Sciatic nerve (tissue), 2 donors: ENCODE data around the gene SLPI. TPM values are rescaled to one million over a fixed set of nuclear protein-coding genes. Genes with fewer than 3 reads are reported as not detected.

Experiments
- ATAC-seq: fragments of 200-7000 bp; cut with Tn5 transposase; one replicate; pipeline ENCODE4 v1.9.1; 2020; ENCODE audit warnings: mild to moderate bottlenecking, moderate library complexity
- DNase-seq: peaks from one replicate; pipeline ENCODE4 v3.0.0-alpha.2; 2020; ENCODE audit warnings: low spot score
- intact Hi-C: fragments of 100-400 bp; cut with DNase I; formaldehyde crosslinking; loops from one replicate; pipeline ENCODE4 v1.14.2; 2022
- total RNA-seq: library from RNA; stranded (reverse); fragmentation: NEBNext Ultra II Directional; extraction: Animal tissue kit (Norgen Biotek cat#: 25700); gene quantifications from one replicate; pipeline ENCODE4 v1.2.1, GENCODE V29; 2021
- donor health status: DM: no; HTN: no; CAD: no.
- donor health status: DM: no; HTN: no; CAD: no.

SLPI gene
- total RNA-seq, 1 donor from 2014 or later = 95.5 TPM

DNA sequence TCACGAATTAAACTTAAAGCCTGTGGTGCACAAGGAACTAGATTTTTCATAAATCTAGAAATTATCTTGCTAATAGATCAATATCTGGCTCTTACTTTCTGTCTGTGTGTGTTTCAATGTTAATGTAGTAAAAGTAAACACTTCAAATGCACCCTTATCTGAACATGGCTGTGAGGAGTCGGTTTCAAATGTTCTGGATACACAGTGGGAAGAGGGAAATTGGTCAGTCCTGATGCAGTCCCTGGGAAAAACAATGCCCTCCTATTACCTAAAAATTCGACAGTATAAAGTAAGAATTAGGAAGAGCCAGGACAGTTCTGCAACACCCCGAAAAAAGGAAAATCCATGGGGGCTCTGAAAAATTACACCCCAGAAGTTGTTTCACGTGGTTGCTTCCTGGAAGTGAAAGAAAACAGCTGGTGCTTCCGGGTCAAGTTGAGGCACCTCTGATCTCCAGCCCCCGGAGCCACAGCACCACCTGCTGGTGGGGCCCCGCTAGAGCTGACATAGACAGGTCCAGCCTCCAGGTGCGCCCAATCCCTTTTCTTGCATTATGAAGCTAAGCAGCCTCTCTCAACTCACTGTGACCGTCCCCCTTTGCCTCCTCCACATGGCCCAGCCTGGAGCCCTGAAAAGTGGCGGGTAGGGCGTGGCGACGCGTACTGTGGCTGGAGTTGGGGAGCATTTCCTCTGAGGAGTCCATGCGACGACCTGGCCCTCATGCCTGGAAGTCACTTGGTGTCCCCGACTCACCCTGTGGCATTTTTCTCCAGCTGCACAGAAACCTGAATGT, 24.9 kb downstream of the SLPI start:
- ATAC-seq (no peak), DNase-seq (no peak)
- intact Hi-C loops = no loop called here

DNA sequence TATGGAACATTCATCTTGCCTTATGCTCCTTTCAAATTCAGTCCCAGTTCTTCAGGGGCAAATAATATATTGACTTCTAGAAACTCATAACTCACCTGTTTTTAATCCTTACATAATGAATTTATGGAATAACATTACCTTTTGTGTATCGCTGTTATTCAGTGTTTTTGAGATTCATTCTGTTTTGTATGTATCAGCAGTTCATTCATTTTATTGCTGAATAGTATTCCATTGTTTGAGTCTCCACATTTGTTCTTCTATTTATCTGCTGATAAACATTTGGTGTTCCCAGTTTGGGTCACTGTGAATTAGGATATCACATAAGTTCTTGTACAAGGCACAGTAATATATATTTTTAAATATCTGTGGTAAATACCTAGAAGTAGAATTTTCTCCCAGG, 28.1 kb downstream of the SLPI start:
- ATAC-seq (no peak), DNase-seq (no peak)
- intact Hi-C loops = no loop called here

DNA sequence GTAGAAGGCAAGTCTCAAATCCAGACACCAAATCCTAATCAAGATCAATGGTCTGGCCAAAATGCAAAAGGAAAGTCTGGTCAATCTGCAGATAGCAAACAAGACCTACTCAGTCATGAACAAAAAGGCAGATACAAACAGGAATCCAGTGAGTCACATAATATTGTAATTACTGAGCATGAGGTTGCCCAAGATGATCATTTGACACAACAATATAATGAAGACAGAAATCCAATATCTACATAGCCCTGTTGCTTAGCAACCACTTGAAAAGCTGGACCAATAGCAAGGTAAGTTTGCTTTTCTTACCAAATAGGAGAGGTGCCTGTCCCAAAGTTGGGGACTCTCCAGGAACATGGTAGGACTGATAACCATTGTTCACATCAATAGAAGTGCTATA, 31.2 kb downstream of the SLPI start:
- intact Hi-C loops = no loop called here
- ATAC-seq = no peak

DNA sequence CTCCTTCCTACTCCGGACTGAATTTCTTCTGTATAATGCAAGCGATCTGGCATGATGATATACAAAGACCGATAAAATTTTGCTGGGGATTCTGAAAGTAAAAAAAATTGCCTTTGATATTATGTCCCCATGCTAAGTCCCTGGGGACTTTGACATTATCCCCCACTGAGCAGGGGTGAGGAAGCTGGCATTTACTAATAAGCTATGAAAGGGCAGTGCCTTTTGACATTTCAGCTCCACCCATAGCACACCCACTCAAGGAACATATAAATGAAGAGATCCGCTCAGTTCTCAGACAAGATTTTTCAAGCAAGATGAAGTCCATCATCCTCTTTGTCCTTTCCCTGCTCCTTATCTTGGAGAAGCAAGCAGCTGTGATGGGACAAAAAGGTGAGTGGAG, 33.3 kb downstream of the SLPI start, which contains the start of gene SEMG2:
Gene SEMG2 (plus strand): TSS at position 298 of the 400 bp plus-strand sequence. CDS start 17 bp downstream, at position 315.
- intact Hi-C loops = no loop called here
- DNase-seq (no peak), ATAC-seq (no peak)

More for the DNA sequence above, 31.2 kb downstream of the SLPI start:
- DNase-seq = no peak

DNA sequence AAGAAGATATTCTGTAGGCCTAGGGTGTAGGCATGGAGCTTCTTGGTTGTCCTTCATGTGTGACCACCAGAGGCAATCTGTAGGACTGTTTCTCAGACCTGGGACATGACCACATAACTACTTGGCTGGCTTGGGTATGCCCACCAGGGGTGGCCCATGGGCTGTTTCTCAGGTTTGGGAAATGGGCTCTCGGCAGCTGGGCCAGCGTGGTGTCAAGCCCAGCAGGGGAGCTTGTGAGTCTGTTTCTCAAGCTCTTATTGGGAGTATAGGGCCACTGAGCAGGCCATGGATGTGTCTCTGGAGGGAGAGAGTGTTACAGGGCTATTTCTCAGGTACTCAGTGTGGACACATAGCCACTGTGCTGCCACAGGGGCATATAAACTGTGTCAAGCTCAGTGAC, 35.7 kb downstream of the SLPI start:
- no peak for DNase-seq
- intact Hi-C loops = no loop called here
- ATAC-seq = no peak

DNA sequence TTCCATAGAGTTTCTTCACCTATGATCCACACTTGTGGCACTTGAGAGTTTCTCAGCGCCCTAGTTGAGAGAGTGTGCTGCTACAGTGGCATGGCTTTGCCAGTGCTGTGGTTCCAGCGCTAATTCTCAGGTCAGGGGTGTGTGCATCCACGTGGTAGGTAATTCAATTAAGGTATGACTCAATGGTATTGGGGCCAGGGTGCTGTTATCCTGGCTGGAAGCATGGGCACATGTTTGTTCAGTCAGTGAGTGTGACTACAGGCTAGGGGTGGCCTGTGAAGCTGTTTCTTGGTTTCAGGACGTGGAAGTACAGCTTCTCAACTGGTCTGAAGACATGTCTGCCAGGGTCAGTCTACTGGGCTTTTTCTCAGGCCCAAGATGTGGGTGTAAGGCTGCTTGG, 36.2 kb downstream of the SLPI start:
- ATAC-seq = no peak
- intact Hi-C loops = no loop called here
- no peak for DNase-seq

DNA sequence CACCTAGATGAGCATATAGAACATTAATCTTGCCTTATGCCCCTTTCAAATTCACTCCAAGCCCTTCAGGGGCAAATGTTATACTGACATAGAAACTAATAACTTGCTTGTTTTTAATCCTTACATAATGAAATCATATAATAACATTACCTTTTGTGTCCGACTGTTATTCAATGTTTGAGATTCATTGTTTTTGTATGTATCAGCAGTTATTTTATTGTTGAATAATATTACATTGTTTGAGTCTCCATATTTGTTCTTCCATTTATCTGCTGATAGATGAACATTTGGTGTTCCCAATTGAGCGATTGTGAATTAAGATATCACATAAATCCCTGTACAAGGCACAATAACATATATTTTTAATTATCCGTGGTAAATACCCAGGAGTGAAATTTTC, 41.5 kb downstream of the SLPI start:
- intact Hi-C loops = no loop called here
- DNase-seq = no peak
- no peak for ATAC-seq

DNA sequence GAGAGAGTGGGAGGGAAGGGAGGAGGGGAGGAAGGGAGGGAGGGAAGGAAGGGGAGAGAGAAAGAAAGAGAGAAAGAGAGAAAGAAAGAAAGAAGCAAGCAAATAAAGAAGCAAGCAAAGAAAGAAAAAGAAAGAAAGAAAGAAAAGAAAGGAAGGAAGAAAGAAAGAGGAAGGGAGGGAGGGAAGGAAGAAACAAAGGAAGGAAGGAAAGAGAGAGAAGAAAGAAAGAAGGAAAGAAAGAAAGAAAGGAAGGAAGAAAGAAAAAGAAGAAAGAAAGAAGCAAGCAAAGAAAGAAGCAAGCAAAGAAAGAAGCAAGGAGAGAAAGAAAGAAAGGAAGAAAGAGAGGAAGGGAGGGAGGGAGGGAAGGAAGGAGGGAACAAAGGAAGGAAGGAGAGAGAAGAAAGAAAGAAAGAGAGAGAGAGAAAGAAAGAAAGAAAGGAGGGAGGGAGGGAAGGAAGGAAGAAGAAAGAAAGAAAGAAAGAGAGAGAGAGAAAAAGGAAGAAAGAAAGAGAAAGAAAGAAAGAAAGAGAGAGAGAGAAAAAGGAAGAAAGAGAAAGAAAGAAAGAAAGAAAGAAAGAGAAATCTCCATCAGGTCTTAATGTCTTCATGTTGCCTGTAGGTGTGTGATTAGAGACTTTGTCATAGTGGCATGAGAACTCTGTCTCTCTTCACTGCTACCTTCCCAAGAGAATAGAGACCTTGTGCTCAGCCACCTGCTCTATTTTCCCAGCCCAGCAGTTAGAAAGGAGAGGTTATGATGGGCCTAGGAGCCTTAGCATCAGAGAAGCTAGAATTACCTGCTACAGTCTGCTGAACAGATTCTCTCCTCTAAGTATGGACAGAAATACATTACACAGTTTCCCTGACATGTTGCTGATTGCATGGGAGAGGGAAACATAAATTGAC, 42.5 kb downstream of the SLPI start:
- ATAC-seq (no peak), DNase-seq (no peak)
- intact Hi-C loops = no loop called here

DNA sequence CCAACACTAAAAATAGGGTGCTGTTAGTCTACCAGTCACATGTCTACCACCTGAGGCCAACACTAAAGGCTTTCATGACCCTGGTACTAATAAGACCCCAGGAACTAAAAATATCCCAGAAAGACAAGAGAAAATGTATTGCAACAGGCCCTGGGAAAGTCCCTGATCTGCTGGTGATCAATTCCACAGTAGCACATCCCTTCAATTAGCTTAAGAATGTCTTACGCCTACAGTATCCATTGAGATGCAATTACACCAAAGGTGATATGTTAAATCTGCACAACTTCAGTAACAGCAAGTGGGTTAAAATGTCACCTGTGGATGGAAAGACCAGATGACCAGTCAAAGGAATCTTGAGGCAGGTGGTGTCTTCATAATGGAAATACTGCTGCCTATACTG, 44.4 kb downstream of the SLPI start:
- no peak for DNase-seq
- intact Hi-C loops = no loop called here
- ATAC-seq = no peak

DNA sequence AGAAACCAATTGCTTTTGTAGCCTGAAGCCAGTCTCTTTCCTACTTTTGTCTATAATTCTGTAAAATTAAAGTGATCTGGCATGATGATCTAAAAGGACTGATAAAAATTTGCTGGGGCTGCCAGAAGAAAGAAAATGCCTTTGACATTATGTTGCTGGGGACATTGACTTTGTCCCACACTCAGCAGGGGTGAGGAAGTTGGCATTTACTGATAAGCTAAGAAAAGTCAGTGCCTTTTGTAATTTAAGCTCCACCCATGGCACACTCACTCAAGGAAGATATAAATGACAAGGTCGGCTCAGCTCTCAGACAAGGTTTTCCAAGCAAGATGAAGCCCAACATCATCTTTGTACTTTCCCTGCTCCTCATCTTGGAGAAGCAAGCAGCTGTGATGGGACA, 47.6 kb downstream of the SLPI start, which contains the start of gene SEMG1:
Gene SEMG1 (plus strand): TSS at position 309 of the 400 bp plus-strand sequence. CDS start 21 bp downstream, at position 330.
- intact Hi-C loops = no loop called here
- DNase-seq = no peak
- ATAC-seq = no peak

Other genes starting within 250 kb of the SLPI start
- not detected for gene KCNS1, start 153.4 kb downstream of the SLPI start, total RNA-seq
- not detected for gene WFDC5, start 139.4 kb downstream of the SLPI start, total RNA-seq
- not detected for gene WFDC12, start 130.1 kb downstream of the SLPI start, total RNA-seq
- gene PI3, start 79.7 kb downstream of the SLPI start, total RNA-seq = 1.8 TPM
- gene SEMG1, start 47.5 kb downstream of the SLPI start, total RNA-seq = not detected
- not detected for gene SEMG2, start 33.2 kb downstream of the SLPI start, total RNA-seq
- not detected for gene RBPJL, start 52.3 kb upstream of the SLPI start, total RNA-seq
- gene MATN4, start 53.7 kb upstream of the SLPI start, total RNA-seq = 0.22 TPM
- 77.7 TPM for gene SDC4, start 93.9 kb upstream of the SLPI start, total RNA-seq
- 24.0 TPM for gene SYS1, start 108.6 kb upstream of the SLPI start, total RNA-seq
- not detected for gene TP53TG5, start 123.8 kb upstream of the SLPI start, total RNA-seq
- 49.0 TPM for gene DBNDD2, start 153.7 kb upstream of the SLPI start, total RNA-seq
- 67.4 TPM for gene PIGT, start 161.6 kb upstream of the SLPI start, total RNA-seq
- 4.1 TPM for gene WFDC2, start 215.2 kb upstream of the SLPI start, total RNA-seq